Measurements from ENCODE around the gene LHX1. TPM values are rescaled to one million over a fixed set of nuclear protein-coding genes. Genes with fewer than 3 reads are reported as not detected.

The LHX1 gene
- polyA plus RNA-seq, 1 donor (not counting 4 experiments of a cell fraction or from before 2014, with no cell fraction given), result 0.35 TPM

DNA sequence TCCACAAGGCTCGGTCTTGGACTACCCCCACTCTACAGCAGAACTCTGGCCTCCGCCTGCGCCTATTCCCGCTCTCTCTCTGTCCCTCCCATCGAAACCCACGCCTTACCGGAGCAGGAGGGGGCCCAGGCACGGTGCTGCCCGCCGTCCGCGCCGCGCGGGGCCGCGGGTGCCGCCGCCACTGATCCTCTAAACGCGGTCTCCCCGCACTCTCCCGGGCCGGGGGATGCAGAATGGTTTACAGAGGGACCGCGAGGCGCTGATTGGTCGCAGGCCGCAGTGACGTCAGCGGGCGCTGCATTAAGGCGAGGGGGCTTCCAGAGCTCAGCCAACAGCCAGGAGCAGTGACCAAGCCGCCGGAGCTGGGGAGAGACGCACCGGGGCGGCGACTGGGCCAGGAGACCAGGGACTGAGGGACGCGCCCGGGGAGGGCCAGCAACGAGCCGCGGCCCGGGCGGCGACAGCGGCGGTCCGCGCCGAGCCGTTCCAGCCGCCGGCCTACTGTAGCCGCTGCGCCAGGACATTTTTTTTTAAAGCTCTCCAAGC lies 747 bp upstream of the LHX1 start:
- peaks cover 6% of the 10 kb centered on the region for H3K79me2 ChIP-seq (ENCODE audit: control insufficient read depth, insufficient read depth, low read length)
- dilution Hi-C loops (cut with MboI; ENCODE audit: extremely low pct_ligation_motif_present, low sequenced_read_pairs), result no loop called here
- H3K36me3 ChIP-seq (ENCODE audit: control insufficient read depth in 2 of 2, extremely low read depth in 1 of 2, insufficient read depth in 2 of 2, low read length in 2 of 2), result no peaks in the 10 kb centered on the region
- peak overlapping the region; percentile 67 for H3K4me2 ChIP-seq (ENCODE audit: control insufficient read depth, extremely low read depth, insufficient read depth, low read depth, low read length)
- no peaks in the 10 kb centered on the region for H3K9me1 ChIP-seq (ENCODE audit: control insufficient read depth, extremely low read depth, insufficient read depth, low read length)
- H3K9me3 ChIP-seq (ENCODE audit: control insufficient read depth, low read depth, low read length), result no peaks in the 10 kb centered on the region
- no peak overlapping the region for H2AFZ ChIP-seq (ENCODE audit: control insufficient read depth, low read length)
- FAIRE-seq, result no peak
- H3K9ac ChIP-seq (ENCODE audit: control insufficient read depth, extremely low read depth, insufficient read depth, low read length), result no peak overlapping the region
- no peak for DNase-seq (ENCODE audit: low read depth, low spot score)
- peaks cover 99% of the 10 kb centered on the region for H3K27me3 ChIP-seq (ENCODE audit: control insufficient read depth, extremely low read depth, insufficient read depth, low read length)
- TF ChIP-seq CTCF (optimal IDR thresholded peaks at IDR 0.05 in 1 of 3, IDR thresholded peaks at IDR 0.05 in 1 of 3, conservative IDR thresholded peaks at IDR 0.05 in 1 of 3; ENCODE audit: extremely low read depth in 1 of 3, insufficient read depth in 2 of 3, low read length in 3 of 3) (no peak), EZH2 (IDR thresholded peaks at IDR 0.05; ENCODE audit: low read length) (no peak)
- peaks cover 68% of the 10 kb centered on the region for H3K4me1 ChIP-seq (ENCODE audit: control insufficient read depth, extremely low read depth, insufficient read depth, low read length)
- no peak overlapping the region for H3K27ac ChIP-seq (ENCODE audit: control insufficient read depth, insufficient read depth, low read length)
- peak overlapping the region; percentile 36 to 66 (median 64) for H3K4me3 ChIP-seq (ENCODE audit: control insufficient read depth in 2 of 3, extremely low read depth in 1 of 3, insufficient read depth in 2 of 3, low read depth in 1 of 3, low read length in 3 of 3)
- H4K20me1 ChIP-seq (ENCODE audit: control insufficient read depth, extremely low read depth, insufficient read depth, low read length), result peaks cover 4% of the 10 kb centered on the region

DNA sequence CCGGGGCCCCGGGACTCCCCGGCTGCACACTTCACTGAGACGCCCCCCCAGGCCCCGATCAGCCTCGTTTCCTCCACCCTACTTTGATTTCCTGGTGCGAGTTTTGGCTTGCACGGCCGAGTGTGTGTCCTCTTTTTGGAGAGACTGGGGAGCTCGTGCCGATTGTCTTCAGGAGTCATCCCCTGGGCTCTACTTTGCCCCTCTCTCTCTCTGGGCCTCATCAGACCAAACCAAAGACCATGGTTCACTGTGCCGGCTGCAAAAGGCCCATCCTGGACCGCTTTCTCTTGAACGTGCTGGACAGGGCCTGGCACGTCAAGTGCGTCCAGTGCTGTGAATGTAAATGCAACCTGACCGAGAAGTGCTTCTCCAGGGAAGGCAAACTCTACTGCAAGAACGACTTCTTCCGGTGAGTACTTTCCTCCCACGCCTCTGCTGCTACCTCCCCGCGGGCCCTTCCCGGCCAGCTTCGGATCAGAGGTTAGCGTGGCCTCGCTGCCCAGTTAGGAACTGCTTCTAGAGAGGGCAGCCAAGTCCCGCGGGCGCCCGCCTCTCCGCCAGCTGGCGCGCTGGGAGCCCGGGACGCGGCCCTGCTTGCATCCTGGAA lies 787 bp downstream of the LHX1 start:
- peak overlapping the region; percentile 67 for H3K4me2 ChIP-seq (ENCODE audit: control insufficient read depth, extremely low read depth, insufficient read depth, low read depth, low read length)
- peaks cover 4% of the 10 kb centered on the region for H4K20me1 ChIP-seq (ENCODE audit: control insufficient read depth, extremely low read depth, insufficient read depth, low read length)
- no peak for FAIRE-seq
- H3K27ac ChIP-seq (ENCODE audit: control insufficient read depth, insufficient read depth, low read length), result no peak overlapping the region
- peaks cover 99% of the 10 kb centered on the region for H3K27me3 ChIP-seq (ENCODE audit: control insufficient read depth, extremely low read depth, insufficient read depth, low read length)
- no peak for DNase-seq (ENCODE audit: low read depth, low spot score)
- peak overlapping the region; percentile 44 for H3K9ac ChIP-seq (ENCODE audit: control insufficient read depth, extremely low read depth, insufficient read depth, low read length)
- H3K9me1 ChIP-seq (ENCODE audit: control insufficient read depth, extremely low read depth, insufficient read depth, low read length), result no peaks in the 10 kb centered on the region
- dilution Hi-C loops (cut with MboI; ENCODE audit: extremely low pct_ligation_motif_present, low sequenced_read_pairs), result no loop called here
- peak overlapping the region; percentile 36 to 66 (median 64) for H3K4me3 ChIP-seq (ENCODE audit: control insufficient read depth in 2 of 3, extremely low read depth in 1 of 3, insufficient read depth in 2 of 3, low read depth in 1 of 3, low read length in 3 of 3)
- no peaks in the 10 kb centered on the region for H3K9me3 ChIP-seq (ENCODE audit: control insufficient read depth, low read depth, low read length)
- peaks cover 6% of the 10 kb centered on the region for H3K79me2 ChIP-seq (ENCODE audit: control insufficient read depth, insufficient read depth, low read length)
- no peak for TF ChIP-seq CTCF (optimal IDR thresholded peaks at IDR 0.05 in 1 of 3, IDR thresholded peaks at IDR 0.05 in 1 of 3, conservative IDR thresholded peaks at IDR 0.05 in 1 of 3; ENCODE audit: extremely low read depth in 1 of 3, insufficient read depth in 2 of 3, low read length in 3 of 3)
- no peak for TF ChIP-seq EZH2 (IDR thresholded peaks at IDR 0.05; ENCODE audit: low read length)
- H3K4me1 ChIP-seq (ENCODE audit: control insufficient read depth, extremely low read depth, insufficient read depth, low read length), result peaks cover 55% of the 10 kb centered on the region
- no peak overlapping the region for H2AFZ ChIP-seq (ENCODE audit: control insufficient read depth, low read length)
- no peaks in the 10 kb centered on the region for H3K36me3 ChIP-seq (ENCODE audit: control insufficient read depth in 2 of 2, extremely low read depth in 1 of 2, insufficient read depth in 2 of 2, low read length in 2 of 2)
